ENCODE results near the gene MAMDC2.

The MAMDC2 gene

GRCh38 chr9:70006306-70006705, 37.3 kb upstream of the MAMDC2 start:
- no peak for TF ChIP-seq CTCF (IDR thresholded peaks at IDR 0.05; ENCODE audit: low read depth, low read length)
- no peak overlapping the region for H3K4me3 ChIP-seq (ENCODE audit: low read depth, low read length)

GRCh38 chr9:70007831-70008230, 35.8 kb upstream of the MAMDC2 start:
- H3K4me3 ChIP-seq (ENCODE audit: low read depth, low read length) = no peak overlapping the region
- no peak for TF ChIP-seq CTCF (IDR thresholded peaks at IDR 0.05; ENCODE audit: low read depth, low read length)

- no peak for TF ChIP-seq CTCF (IDR thresholded peaks at IDR 0.05; ENCODE audit: low read depth, low read length)
- no peak overlapping the region for H3K4me3 ChIP-seq (ENCODE audit: low read depth, low read length)
Measured at GRCh38 chr9:70010015-70010414, 33.6 kb upstream of the MAMDC2 start.

DNA sequence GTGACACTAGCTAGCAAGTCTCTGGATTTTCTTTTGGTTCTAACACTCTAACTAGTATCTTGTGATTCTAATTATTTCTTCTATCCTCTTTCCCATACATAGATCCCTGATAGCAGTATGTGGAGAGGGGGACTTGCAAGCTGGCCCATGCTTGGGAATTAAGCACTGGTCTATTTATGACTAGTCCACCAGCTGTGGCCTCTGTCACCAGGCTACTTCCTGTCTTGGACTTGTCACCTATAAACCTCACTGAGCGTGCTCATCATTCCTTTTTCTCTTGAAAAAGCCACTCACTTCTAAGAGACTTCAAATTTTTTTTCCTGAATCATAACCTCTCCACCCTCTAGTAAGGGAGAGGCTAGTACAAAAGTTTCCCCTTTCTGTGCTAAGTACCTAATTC, 32.3 kb upstream of the MAMDC2 start:
- no peak overlapping the region for H3K4me3 ChIP-seq (ENCODE audit: low read depth, low read length)
- TF ChIP-seq CTCF (IDR thresholded peaks at IDR 0.05; ENCODE audit: low read depth, low read length) = no peak

GRCh38 chr9:70012569-70012968, 31.1 kb upstream of the MAMDC2 start:
- H3K4me3 ChIP-seq (ENCODE audit: low read depth, low read length) = no peak overlapping the region
- TF ChIP-seq CTCF (IDR thresholded peaks at IDR 0.05; ENCODE audit: low read depth, low read length) = no peak

- no peak for TF ChIP-seq CTCF (IDR thresholded peaks at IDR 0.05; ENCODE audit: low read depth, low read length)
- no peak overlapping the region for H3K4me3 ChIP-seq (ENCODE audit: low read depth, low read length)
Measured at GRCh38 chr9:70013598-70014196, 30.0 kb upstream of the MAMDC2 start.

- no peak overlapping the region for H3K4me3 ChIP-seq (ENCODE audit: low read depth, low read length)
- no peak for TF ChIP-seq CTCF (IDR thresholded peaks at IDR 0.05; ENCODE audit: low read depth, low read length)
Measured at GRCh38 chr9:70015099-70015498, 28.5 kb upstream of the MAMDC2 start.
